Type B pancreatic cell (in vitro differentiated cells): Measurements from ENCODE around the gene COL9A3. TPM values are rescaled to one million over a fixed set of nuclear protein-coding genes. Genes with fewer than 3 reads are reported as not detected.

Experiments
- DNase-seq: peaks from one replicate; pipeline ENCODE4 v3.0.0; 2021; ENCODE audit warnings: mixed read lengths; ENCODE audit not compliant: unreplicated experiment; ENCODE audit errors: extremely low spot score
- H3K27ac Mint-ChIP-seq: 2 replicates; pipeline ENCODE4 v1.8.0; 2021; ENCODE audit warnings: mild to moderate bottlenecking, mixed read lengths
- H3K27me3 Mint-ChIP-seq: 2 replicates; pipeline ENCODE4 v1.8.0; 2021; ENCODE audit warnings: mixed read lengths
- H3K36me3 Mint-ChIP-seq: 2 replicates; pipeline ENCODE4 v1.8.0; 2021; ENCODE audit warnings: mixed read lengths
- H3K4me1 Mint-ChIP-seq: one replicate; pipeline ENCODE4 v1.8.0; 2021; ENCODE audit warnings: mixed read lengths; ENCODE audit not compliant: unreplicated experiment
- H3K4me3 Mint-ChIP-seq: 2 replicates; pipeline ENCODE4 v1.8.0; 2021; ENCODE audit warnings: mild to moderate bottlenecking, mixed read lengths
- H3K9me3 Mint-ChIP-seq: 2 replicates; pipeline ENCODE4 v1.8.0; 2021; ENCODE audit warnings: mixed read lengths
- long read RNA-seq: library from polyadenylated mRNA; unstranded; transcript quantifications from one replicate; pipeline ENCODE4 v2.0.0, GENCODE V29; 2020
- total RNA-seq: library from RNA; stranded (reverse); gene quantifications from 2 replicates; pipeline ENCODE4 v1.2.1, GENCODE V29; 2021; ENCODE audit warnings: low replicate concordance
- TF ChIP-seq, protein P1 (sequence below): fragments of 200-600 bp; sonication (generic); conservative IDR thresholded peaks from 2 replicates; pipeline ENCODE4 v1.5.0; 2021; ENCODE audit warnings: antibody characterized with exemption, mild to moderate bottlenecking

The COL9A3 gene
- total RNA-seq = 8.8 and 21.2 TPM in 2 replicates
- long read RNA-seq = 0 reads

- Mint-ChIP-seq H3K27ac (peak within 1 kb of the TSS; percentile 85), H3K4me3 (peak within 1 kb of the TSS; percentile 82), H3K36me3 (no peaks in the 10 kb centered on the region), H3K9me3 (no peaks in the 10 kb centered on the region), H3K27me3 (peaks cover 16% of the 10 kb centered on the region), H3K4me1 (peaks cover 8% of the 10 kb centered on the region)
- TF ChIP-seq, protein P1, sequence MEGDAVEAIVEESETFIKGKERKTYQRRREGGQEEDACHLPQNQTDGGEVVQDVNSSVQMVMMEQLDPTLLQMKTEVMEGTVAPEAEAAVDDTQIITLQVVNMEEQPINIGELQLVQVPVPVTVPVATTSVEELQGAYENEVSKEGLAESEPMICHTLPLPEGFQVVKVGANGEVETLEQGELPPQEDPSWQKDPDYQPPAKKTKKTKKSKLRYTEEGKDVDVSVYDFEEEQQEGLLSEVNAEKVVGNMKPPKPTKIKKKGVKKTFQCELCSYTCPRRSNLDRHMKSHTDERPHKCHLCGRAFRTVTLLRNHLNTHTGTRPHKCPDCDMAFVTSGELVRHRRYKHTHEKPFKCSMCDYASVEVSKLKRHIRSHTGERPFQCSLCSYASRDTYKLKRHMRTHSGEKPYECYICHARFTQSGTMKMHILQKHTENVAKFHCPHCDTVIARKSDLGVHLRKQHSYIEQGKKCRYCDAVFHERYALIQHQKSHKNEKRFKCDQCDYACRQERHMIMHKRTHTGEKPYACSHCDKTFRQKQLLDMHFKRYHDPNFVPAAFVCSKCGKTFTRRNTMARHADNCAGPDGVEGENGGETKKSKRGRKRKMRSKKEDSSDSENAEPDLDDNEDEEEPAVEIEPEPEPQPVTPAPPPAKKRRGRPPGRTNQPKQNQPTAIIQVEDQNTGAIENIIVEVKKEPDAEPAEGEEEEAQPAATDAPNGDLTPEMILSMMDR = no peak
- no peak for DNase-seq
Measured at GRCh38 chr20:62816884-62817873, at the start of gene COL9A3. COL9A3 (plus strand) TSS chr20:62817050; CDS start chr20:62817065, 15 bp downstream.

DNA sequence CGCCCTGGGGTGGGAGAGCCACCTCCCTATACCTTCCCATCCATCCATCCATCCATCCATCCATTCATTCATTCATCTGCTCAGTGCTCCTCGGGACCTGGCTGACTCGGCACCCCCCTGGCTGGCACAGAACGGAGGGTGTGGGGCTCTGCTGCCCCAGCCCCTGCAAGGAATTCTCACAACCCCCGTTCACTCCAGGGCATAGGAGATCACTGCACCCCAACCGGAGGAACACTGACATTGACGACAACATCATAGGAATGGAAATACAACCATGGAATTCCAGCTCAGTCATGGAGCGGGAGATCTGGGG lies 48.7 kb upstream of the COL9A3 start:
- peak overlapping the region; percentile 58 for H3K4me3 Mint-ChIP-seq
- peak overlapping the region; percentile 46 for H3K27ac Mint-ChIP-seq
- no peaks in the 10 kb centered on the region for H3K9me3 Mint-ChIP-seq
- TF ChIP-seq, protein P1 = no peak
- H3K36me3 Mint-ChIP-seq = no peaks in the 10 kb centered on the region
- DNase-seq = no peak
- H3K4me1 Mint-ChIP-seq = peaks cover 32% of the 10 kb centered on the region
- H3K27me3 Mint-ChIP-seq = no peaks in the 10 kb centered on the region

DNA sequence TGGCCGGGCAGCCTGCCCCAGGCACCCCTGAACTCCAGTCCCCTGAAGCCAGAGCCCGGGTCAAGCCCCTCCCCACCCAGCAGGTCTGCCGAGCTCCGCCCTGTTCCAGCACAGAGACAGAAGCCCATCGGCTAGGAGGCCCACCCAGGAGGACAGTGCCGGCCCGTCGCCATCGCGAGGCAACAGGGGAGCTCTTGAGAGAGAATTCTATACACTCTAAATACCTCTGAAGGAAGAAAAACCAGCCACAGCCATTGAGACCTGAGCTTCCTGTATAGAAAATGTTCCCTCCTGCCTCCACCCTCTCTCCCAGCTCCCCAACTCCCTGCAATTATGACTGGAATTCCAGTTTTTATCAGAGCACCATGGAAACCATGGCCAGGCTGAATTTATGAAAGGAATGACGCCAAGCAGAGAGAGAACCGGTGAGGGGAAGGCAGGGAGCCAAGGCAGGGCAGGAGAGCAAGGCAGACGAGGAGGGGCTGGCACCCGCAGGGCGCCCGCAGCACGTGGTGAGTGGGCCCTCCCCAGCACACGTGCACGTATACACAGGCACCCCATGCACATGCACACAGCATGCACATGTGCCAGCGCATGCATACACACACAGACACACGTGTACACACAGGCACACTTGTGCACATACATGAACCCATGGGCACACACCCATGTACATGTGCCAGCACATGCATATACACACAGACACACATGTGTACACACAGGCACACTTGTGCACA lies 48.1 kb upstream of the COL9A3 start:
- no peaks in the 10 kb centered on the region for H3K27me3 Mint-ChIP-seq
- TF ChIP-seq, protein P1 = no peak
- peak overlapping the region; percentile 46 for H3K27ac Mint-ChIP-seq
- no peak for DNase-seq
- peaks cover 37% of the 10 kb centered on the region for H3K4me1 Mint-ChIP-seq
- H3K36me3 Mint-ChIP-seq = no peaks in the 10 kb centered on the region
- H3K4me3 Mint-ChIP-seq = peak overlapping the region; percentile 39
- no peaks in the 10 kb centered on the region for H3K9me3 Mint-ChIP-seq

- Mint-ChIP-seq H3K9me3 (no peaks in the 10 kb centered on the region), H3K27ac (no peak overlapping the region), H3K4me1 (peaks cover 43% of the 10 kb centered on the region), H3K27me3 (no peaks in the 10 kb centered on the region), H3K4me3 (no peak overlapping the region), H3K36me3 (no peaks in the 10 kb centered on the region)
- no peak for DNase-seq
- TF ChIP-seq, protein P1 = no peak
Measured at GRCh38 chr20:62769346-62770071, 47.3 kb upstream of the COL9A3 start.

GRCh38 chr20:62770111-62770910 lies 46.5 kb upstream of the COL9A3 start:
- H3K27me3 Mint-ChIP-seq = no peaks in the 10 kb centered on the region
- peaks cover 47% of the 10 kb centered on the region for H3K4me1 Mint-ChIP-seq
- TF ChIP-seq, protein P1 = no peak

More at GRCh38 chr20:62770111-62770910, 46.5 kb upstream of the COL9A3 start:
- Mint-ChIP-seq H3K36me3 (no peaks in the 10 kb centered on the region), H3K9me3 (no peaks in the 10 kb centered on the region), H3K27ac (no peak overlapping the region), H3K4me3 (no peak overlapping the region)
- DNase-seq = no peak
